ENCODE results near the gene UBA1. TPM values are rescaled to one million over a fixed set of nuclear protein-coding genes. Genes with fewer than 3 reads are reported as not detected.

Gene UBA1
- total and polyA plus RNA-seq, 10 of the 15 experiments (the other 5 are each of a cell fraction or from before 2014, with no cell fraction given), result 60.4 to 314 (median 216) TPM

- no peak for TF ChIP-seq ZNF687 (IDR thresholded peaks at IDR 0.05)
- no peak for TF ChIP-seq ZZZ3 (IDR thresholded peaks at IDR 0.05; ENCODE audit: control insufficient read depth, insufficient read length, low read depth)
- TF ChIP-seq YBX1 (IDR thresholded peaks at IDR 0.05), result no peak
- TF ChIP-seq SIX5 (IDR thresholded peaks at IDR 0.05; ENCODE audit: low read depth, low read length, severe bottlenecking), result no peak
- TF ChIP-seq ATF7 (IDR thresholded peaks at IDR 0.05; ENCODE audit: low read depth), result no peak
- TF ChIP-seq TARDBP (IDR thresholded peaks at IDR 0.05; ENCODE audit: borderline replicate concordance), result no peak
- TF ChIP-seq EZH2 (IDR thresholded peaks at IDR 0.05; ENCODE audit: borderline replicate concordance, control insufficient read depth, low read depth, low read length), result no peak
Observed at GRCh38 chrX:47245156-47245555, 51.5 kb downstream of the UBA1 start (continued).

GRCh38 chrX:47247206-47247998 is 53.8 kb downstream of the UBA1 start:
- Histone ChIP-seq H4K20me1 (ENCODE audit: control insufficient read depth, insufficient read depth) (no peaks in the 10 kb centered on the region), H3K4me1 (ENCODE audit: control insufficient read depth, insufficient read depth, low read length) (no peaks in the 10 kb centered on the region), H3K36me3 (ENCODE audit: control insufficient read depth in 2 of 2, insufficient read depth in 2 of 2, low read length in 1 of 2) (peaks cover 0 to 1% of the 10 kb centered on the region in 2 experiments; a peak in 2 of 4 replicates), H3K9ac (ENCODE audit: control insufficient read depth, insufficient read depth, low read length) (no peak overlapping the region), H3K79me2 (ENCODE audit: control insufficient read depth, insufficient read depth, low read length) (no peaks in the 10 kb centered on the region), H3K4me3 (no peak overlapping the region), H2AFZ (ENCODE audit: control insufficient read depth, low read depth, low read length) (no peak overlapping the region), H3K9me3 (replicated peaks; ENCODE audit: control insufficient read depth, insufficient read depth, low read length) (no peaks in the 10 kb centered on the region), H3K4me2 (ENCODE audit: control insufficient read depth, insufficient read depth) (no peak overlapping the region), H3K27me3 (replicated peaks in 1 of 2; ENCODE audit: control insufficient read depth in 2 of 2, insufficient read depth in 2 of 2, low read length in 1 of 2) (no peaks in the 10 kb centered on the region), H3K27ac (ENCODE audit: control insufficient read depth, insufficient read depth) (no peak overlapping the region)
- ChIA-PET CTCF (no interaction called here), POLR2A (no interaction called here), SMC1A (ENCODE audit: uncharacterized antibody, unreplicated experiment) (no interaction called here), RAD21 (ENCODE audit: unreplicated experiment) (no interaction called here)
- in situ Hi-C loops (cut with MboI) (no loop called here), intact Hi-C loops (cut with micrococcal nuclease; ENCODE audit: unreplicated experiment) (no loop called here)
- TF ChIP-seq NRF1 (conservative IDR thresholded peaks at IDR 0.05; ENCODE audit: low read depth, low read length) (no peak), IKZF2 (IDR thresholded peaks at IDR 0.05) (no peak), BACH1 (IDR thresholded peaks at IDR 0.05; ENCODE audit: borderline replicate concordance) (no peak), RBBP5 (conservative IDR thresholded peaks at IDR 0.05) (no peak), RUNX3 (IDR thresholded peaks at IDR 0.05; ENCODE audit: low read length) (peak; percentile 24; the same call in 1 of the 2 replicates), NR2C2 (IDR thresholded peaks at IDR 0.05; ENCODE audit: borderline replicate concordance, control insufficient read depth, insufficient read length, low read depth) (no peak)
- no peak; the same call in none of the 3 replicates for ATAC-seq
- DNase-seq (ENCODE audit: low read depth, low spot score), result no peak
- no peak for FAIRE-seq
- no TSS peak for BruUV-seq (replicated peaks)
- WGBS (ENCODE audit: insufficient coverage, insufficient replicate concordance, low lambda C conversion rate, missing lambda C conversion rate), result 67% methylated on average over 20 of the region's 23 CpGs

Measured in GM12878 (cell line).